NCI-H2196 (cell line): ENCODE data around the gene PTCH2.
"Not testable (repeated sequence)": the region's sequence is repeated elsewhere in the genome, so short reads cannot be mapped to it uniquely, and the experiment has no call there.

Source experiments
- DNase-seq: peaks from one replicate; lab custom pipeline; 2025; ENCODE audit not compliant: unreplicated experiment; lab: John Stamatoyannopoulos, UW

PTCH2 gene

GRCh38 chr1:44803062-44803311 lies 40.1 kb downstream of the PTCH2 start:
- DNase-seq: no peak

DNA sequence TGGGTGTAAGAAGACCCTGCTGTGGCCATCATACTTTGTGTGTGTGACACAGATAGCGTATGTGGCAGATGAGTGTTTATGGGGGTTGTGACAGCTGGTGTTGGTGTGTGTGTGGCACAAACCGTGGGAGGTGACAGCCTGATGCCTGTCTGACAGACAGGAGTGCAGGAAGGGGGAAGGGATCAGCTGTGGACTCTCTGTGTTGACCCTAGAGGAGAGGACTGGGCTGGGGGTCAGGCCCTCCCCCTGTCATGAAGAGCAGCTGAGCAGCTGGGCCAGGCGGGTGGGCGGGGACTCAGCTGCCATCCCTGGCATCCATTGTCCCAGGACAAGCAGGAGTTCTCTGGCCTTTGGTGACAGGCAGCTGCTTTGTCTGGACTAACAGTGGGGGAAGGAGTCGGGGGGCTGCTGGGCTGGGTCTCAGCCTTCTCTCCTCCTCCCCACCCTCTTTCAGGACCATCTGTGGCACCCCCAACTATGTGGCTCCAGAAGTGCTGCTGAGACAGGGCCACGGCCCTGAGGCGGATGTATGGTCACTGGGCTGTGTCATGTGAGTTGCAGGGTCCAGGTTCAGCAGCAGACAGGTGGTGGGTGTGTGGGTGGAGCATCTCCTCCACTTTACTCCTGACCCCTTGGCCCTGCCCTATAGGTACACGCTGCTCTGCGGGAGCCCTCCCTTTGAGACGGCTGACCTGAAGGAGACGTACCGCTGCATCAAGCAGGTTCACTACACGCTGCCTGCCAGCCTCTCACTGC lies 40.6 kb downstream of the PTCH2 start:
- no peak for DNase-seq

- DNase-seq: no peak
Measured at GRCh38 chr1:44801491-44802305, 41.4 kb downstream of the PTCH2 start.

DNA sequence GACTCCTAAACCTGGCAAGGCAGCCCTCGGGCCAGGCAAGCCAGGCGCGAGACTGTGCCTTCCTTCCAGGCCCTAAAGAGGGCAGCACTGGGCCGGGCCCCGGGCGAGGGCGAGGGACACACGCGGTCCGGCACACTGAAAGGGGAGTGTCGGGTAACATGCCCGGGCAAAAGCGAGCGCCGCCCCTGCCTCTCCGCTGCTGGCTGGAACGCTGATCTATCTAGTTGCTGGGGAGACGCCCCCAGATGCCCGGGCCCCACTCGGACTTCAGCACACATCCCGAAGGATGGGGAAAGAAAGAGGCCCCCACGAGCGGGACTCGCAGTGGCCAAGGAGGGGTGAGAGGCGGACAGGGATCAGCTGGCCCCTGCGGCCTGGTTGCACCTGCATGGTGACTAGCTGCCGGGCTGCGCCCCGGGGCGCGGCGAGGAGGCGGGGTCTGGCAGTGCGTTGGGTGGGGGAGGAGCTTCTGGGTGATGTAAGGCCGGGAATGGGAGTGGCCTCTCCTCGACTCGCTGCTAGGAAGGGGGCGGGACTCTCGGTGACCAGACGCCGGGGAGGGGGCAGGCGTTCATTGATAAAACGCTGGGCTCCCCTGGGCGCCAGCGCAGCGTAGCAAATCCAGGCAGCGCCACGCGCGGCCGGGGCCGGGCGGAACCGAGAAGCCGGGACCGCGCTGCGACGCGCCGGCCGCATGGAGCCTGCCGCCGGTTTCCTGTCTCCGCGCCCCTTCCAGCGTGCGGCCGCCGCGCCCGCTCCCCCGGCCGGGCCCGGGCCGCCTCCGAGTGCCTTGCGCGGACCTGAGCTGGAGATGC lies 43.1 kb downstream of the PTCH2 start, which contains the start of gene PLK3:
Gene PLK3 (plus strand): TSS at position 608 of the 815 bp plus-strand sequence. CDS start 87 bp downstream, at position 695.
- peak; percentile 96 for DNase-seq

GRCh38 chr1:44798481-44799365 lies 44.3 kb downstream of the PTCH2 start:
- DNase-seq: peak; percentile 43

GRCh38 chr1:44797886-44798285 lies 45.2 kb downstream of the PTCH2 start:
- not testable (repeated sequence) for DNase-seq

GRCh38 chr1:44792736-44793502 lies 50.1 kb downstream of the PTCH2 start:
- no peak for DNase-seq

GRCh38 chr1:44790968-44791801 lies 51.9 kb downstream of the PTCH2 start:
- DNase-seq: no peak

DNA sequence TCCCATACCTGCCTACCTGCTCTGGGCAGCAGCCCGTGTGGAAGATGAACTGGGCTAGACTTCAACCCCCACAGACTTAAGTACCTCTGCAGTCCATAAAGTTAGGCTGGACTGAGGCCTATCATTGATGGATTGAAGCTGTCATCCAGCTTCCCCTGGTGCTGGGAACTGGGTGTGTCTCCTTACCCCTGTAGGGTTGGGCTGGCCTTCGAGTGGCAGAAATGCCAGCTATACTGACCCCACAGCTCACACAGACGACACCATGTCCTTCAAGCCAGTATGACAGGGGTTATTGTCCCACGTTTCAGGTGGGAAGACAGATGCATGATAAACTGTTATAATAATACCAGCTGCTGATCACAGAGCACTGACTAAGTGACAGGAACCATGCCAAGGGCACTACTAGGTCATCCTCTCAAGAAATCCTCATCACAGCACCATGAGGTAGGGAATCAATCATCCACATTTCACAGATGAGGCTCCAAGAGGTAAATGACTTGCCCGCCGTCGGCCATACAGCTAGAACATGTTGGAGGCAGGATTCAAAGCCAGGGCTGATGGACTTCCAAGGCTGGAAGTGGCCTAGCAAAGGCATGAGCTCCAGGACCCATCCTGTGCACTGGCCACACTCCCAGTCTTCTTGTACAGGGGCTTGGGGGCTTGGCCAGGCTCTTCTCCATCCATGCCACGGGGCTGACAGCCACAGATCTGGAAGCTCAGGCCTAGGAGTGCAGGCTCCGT lies 54.8 kb downstream of the PTCH2 start, which contains the start of gene BEST4:
Gene BEST4 (minus strand): TSS at position 51 of the 741 bp plus-strand sequence. CDS start 465 bp downstream, outside the sequence.
- no peak for DNase-seq

DNA sequence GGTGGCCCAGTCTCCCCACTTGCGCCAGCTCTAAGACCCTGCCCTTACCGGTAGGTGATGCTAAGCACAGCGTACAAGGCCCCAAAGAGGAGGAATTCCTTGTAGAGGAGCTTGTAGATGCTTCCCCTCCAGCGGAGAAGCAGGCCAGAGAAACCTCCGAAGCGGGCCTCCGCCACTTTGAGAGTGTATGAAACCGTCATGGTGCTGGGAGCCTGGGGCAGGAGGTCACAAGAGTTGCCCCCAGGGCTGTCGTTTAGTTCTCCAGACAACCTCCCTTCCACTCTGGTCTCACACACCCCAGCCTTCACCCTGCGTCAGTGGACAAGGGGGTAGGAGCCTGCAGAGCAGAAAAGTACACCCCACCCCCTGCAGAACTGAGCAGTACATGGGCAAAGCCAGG lies 55.5 kb downstream of the PTCH2 start:
- DNase-seq: no peak

DNA sequence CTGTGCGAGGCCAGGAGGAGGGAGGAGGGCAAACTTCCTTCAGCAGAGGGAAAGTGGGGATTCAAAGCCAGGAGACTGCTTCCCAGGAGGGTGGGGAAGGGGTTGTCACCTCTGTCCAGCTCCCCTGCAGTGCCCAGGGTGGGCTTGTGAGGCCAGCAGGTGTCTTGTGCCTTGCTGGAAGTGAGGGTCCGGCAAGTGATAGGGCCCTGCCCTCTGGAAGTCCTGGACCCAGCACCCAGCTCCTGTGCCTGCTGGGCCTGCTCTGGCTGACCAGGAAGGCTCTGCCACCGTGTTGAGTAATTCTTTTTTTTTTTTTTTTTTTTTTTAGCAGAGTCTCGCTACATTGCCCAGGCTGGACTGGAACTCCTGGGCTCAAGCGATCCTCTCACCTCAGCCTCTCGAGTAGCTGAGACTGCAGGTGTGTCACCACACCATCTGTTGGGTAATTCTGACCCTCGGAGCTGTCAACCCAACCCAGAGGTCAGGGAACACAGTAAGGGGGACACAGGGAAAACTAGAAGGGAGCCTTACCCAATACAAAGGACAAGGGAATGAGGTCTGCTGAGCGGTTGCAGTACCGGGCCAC lies 56.1 kb downstream of the PTCH2 start:
- no peak for DNase-seq

GRCh38 chr1:44786138-44786840 lies 56.8 kb downstream of the PTCH2 start:
- no peak for DNase-seq

DNA sequence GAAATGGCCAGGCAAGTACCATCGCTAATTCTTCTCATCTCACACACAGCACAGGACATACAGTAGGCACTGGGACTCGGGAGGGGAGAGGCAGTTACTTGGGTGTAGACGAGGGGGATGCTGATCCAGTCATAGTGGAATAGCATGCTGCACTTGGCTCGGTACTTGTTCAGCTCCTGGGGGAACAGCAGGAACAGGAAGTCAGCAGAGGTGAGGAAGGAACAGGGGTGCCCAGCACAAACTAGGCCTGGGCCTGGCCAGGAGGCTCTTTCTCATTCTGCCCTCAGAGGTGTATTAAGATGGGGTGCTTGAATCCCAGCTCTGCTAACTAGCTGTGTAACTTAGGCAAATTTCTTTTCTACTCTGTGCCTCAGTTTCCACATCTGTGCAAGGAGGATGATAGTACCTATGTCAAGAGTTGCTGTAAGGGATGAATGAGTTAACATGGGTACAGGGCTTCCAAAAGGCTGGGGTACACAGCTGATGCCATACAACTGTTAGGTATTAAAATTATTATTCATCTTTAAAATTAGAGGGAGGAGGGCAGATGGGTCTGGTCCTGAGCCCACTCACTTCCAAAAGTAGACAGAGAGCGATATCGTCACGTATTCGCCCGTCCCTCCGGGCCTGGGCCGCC lies 57.4 kb downstream of the PTCH2 start:
- no peak for DNase-seq

DNA sequence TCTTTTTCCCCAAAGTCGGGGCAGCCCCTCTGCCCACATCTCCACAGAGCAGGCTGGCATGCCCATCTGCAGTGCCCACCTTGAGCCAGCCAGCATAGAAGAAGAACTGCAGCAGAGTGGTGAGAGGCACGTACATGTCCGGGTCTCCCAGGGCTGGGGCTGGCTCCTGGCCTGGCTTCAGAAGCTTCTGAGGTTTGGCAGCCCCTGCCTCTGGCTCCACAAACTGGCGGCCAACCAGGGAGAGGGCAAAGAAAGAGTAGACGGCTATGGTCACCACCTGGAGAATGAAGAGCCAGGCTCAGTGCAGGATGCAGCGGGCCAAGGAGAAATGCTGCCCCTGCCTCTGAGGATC lies 58.0 kb downstream of the PTCH2 start:
- DNase-seq: no peak

- DNase-seq: no peak
Measured at GRCh38 chr1:44784094-44785028, 58.7 kb downstream of the PTCH2 start.

- no peak for DNase-seq
Measured at GRCh38 chr1:44783697-44784093, 59.4 kb downstream of the PTCH2 start.
